Aorta (tissue), 5 donors: ENCODE measurements around the gene MAPKAPK3. TPM values are rescaled to one million over a fixed set of nuclear protein-coding genes. Genes with fewer than 3 reads are reported as not detected.

Source experiments
- ATAC-seq: fragments of 200-7000 bp; cut with Tn5 transposase; one replicate; pipeline ENCODE4 v1.9.1; 2022; ENCODE audit warnings: moderate library complexity; ENCODE audit not compliant: low FRiP score
- DNase-seq, 2 donors: peaks; one replicate each; pipeline ENCODE4 v3.0.0-alpha.2; 2020
- H3K27ac ChIP-seq, 2 donors: one replicate each; pipeline ENCODE4 v1.5.1; 2013; ENCODE audit warnings: low read length in 2 of 2, mild to moderate bottlenecking in 2 of 2, moderate library complexity in 2 of 2, control low read depth in 1 of 2, inconsistent platforms in 1 of 2, low read depth in 1 of 2
- H3K27me3 ChIP-seq, 2 donors: one replicate each; pipeline ENCODE4 v1.6.1; 2013; ENCODE audit warnings: control low read depth in 1 of 2, low read length in 1 of 2, mild to moderate bottlenecking in 1 of 2, moderate library complexity in 1 of 2; ENCODE audit not compliant: insufficient read depth in 2 of 2, control insufficient read depth in 1 of 2
- H3K36me3 ChIP-seq, 2 donors: one replicate each; pipeline ENCODE4 v1.6.1; 2013; ENCODE audit warnings: control low read depth in 1 of 2, low read length in 1 of 2, mild to moderate bottlenecking in 1 of 2; ENCODE audit not compliant: insufficient read depth in 2 of 2, control insufficient read depth in 1 of 2
- H3K4me1 ChIP-seq, 2 donors: one replicate each; pipeline ENCODE4 v1.6.1; 2013; ENCODE audit warnings: low read length in 2 of 2, control low read depth in 1 of 2, mild to moderate bottlenecking in 1 of 2, moderate library complexity in 1 of 2; ENCODE audit not compliant: insufficient read depth in 2 of 2, control insufficient read depth in 1 of 2
- H3K4me3 ChIP-seq, 2 donors: one replicate each; pipeline ENCODE4 v1.5.1; 2013; ENCODE audit warnings: low read length in 2 of 2, control low read depth in 1 of 2, mild to moderate bottlenecking in 1 of 2
- H3K9me3 ChIP-seq: one replicate; pipeline ENCODE4 v1.6.1; 2013; ENCODE audit warnings: mild to moderate bottlenecking, low read length; ENCODE audit not compliant: control insufficient read depth
- WGBS, 2 donors: extraction: QIAGEN DNeasy Blood & Tissue Kit; methylation state at CpG; one replicate each; pipeline ENCODE4 v1.1.7; 2013; 5-methylcytosine and 5-hydroxymethylcytosine counted together
- intact Hi-C, 2 donors: fragments of 100-400 bp; cut with DNase I; formaldehyde crosslinking; loops; one replicate each; pipeline versions ENCODE4 v1.14.2 to v1.15.0; 2022
- polyA plus RNA-seq, 2 donors: library from polyadenylated mRNA; stranded (reverse); fragments of 200-250 nt; gene quantifications; one replicate each; pipeline ENCODE4 v1.2.3, GENCODE V29; 2013
- total RNA-seq, 2 donors: library from RNA; stranded (reverse); fragmentation: NEBNext Ultra II Directional; extraction: Animal tissue kit (Norgen Biotek cat#: 25700); gene quantifications; one replicate each; pipeline ENCODE4 v1.2.1, GENCODE V29; 2021
- donor health status: healthy with polysubstance abuse.
- donor health status: Bipolar disorder and iron deficiency.
- donor health status: DM: no; HTN: no; CAD: no.
- donor health status: DM: no; HTN: no; CAD: no.
- donor health status: DM: yes; HTN: yes; CAD: no.

Gene MAPKAPK3
- total and polyA plus RNA-seq, 4 donors: 13.0 to 24.8 (median 21.0) TPM

GRCh38 chr3:50627407-50628051, 10.6 kb downstream of the MAPKAPK3 start:
- H3K4me1 ChIP-seq: no peaks in the 10 kb centered on the region
- H3K27ac ChIP-seq: no peak overlapping the region
- ATAC-seq (peak; percentile 61), DNase-seq (peak in 1 of 2 donors; percentile 71)
- no peaks in the 10 kb centered on the region for H3K27me3 ChIP-seq
- intact Hi-C loops: no loop called here
- H3K4me3 ChIP-seq: no peak overlapping the region
- 56 to 64% methylated on average over 6 of the region's 6 CpGs for WGBS, 2 donors
- peaks cover 0 to 2% of the 10 kb centered on the region in 2 donors for H3K36me3 ChIP-seq
- H3K9me3 ChIP-seq: no peaks in the 10 kb centered on the region

DNA sequence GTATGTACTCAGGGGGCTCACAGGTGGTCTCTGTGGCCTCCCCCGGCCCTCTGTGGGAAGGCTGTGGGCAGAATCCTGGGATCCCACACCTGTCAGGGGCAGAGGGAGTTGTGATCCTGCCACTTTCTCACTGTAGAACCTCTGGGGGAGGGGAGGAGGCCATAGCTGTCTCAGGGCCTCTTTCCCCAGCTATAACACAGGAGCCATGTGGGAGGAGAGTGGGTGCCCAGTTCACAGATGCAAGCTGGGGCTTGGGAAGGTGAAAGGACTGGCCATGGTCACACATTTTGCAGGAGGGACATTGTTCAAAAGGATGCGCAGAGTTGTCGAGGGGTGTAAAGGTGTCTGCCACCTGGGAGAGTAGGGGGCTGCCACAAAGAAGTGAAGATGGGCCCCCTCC, 11.7 kb downstream of the MAPKAPK3 start:
- no peaks in the 10 kb centered on the region for H3K9me3 ChIP-seq
- DNase-seq (no peak), ATAC-seq (no peak)
- no peaks in the 10 kb centered on the region for H3K27me3 ChIP-seq
- no peak overlapping the region for H3K4me3 ChIP-seq
- intact Hi-C loops: no loop called here
- H3K4me1 ChIP-seq: no peaks in the 10 kb centered on the region
- H3K27ac ChIP-seq: no peak overlapping the region
- whole genome bisulfite sequencing, 2 donors: 98 to 100% methylated on average over 3 of the region's 3 CpGs
- peaks cover 0 to 2% of the 10 kb centered on the region in 2 donors for H3K36me3 ChIP-seq

DNA sequence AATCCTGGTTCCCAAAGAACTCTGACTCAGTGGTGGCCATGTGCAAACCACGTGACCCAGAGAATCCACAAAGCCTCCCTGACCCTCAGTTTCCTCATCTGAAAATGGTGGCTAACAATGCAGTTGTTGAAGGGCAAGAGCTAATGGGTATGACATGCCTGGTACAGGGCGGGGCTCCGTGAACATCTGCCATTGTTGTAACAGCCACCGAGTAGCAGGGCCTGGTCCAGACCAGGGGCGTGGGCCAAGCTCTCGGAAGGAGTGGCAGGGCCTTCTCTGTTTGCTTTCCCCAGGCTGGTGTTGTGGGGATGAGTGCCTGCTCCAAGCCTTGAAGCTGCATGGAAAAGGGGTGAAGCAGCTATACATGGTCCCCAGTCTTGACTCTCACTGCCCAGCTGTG, 13.4 kb downstream of the MAPKAPK3 start:
- intact Hi-C loops: no loop called here
- ATAC-seq (no peak), DNase-seq (no peak)
- no peaks in the 10 kb centered on the region for H3K9me3 ChIP-seq
- 95 to 97% methylated on average over 6 of the region's 6 CpGs for whole genome bisulfite sequencing, 2 donors
- H3K27ac ChIP-seq: no peak overlapping the region
- H3K36me3 ChIP-seq: no peaks in the 10 kb centered on the region
- H3K4me1 ChIP-seq: no peaks in the 10 kb centered on the region
- no peak overlapping the region for H3K4me3 ChIP-seq
- no peaks in the 10 kb centered on the region for H3K27me3 ChIP-seq

- DNase-seq (no peak), ATAC-seq (no peak)
- no peaks in the 10 kb centered on the region for H3K4me1 ChIP-seq
- no peaks in the 10 kb centered on the region for H3K9me3 ChIP-seq
- no peak overlapping the region for H3K27ac ChIP-seq
- WGBS, 2 donors: 90 to 94% methylated on average over 7 of the region's 7 CpGs
- intact Hi-C loops: no loop called here
- H3K4me3 ChIP-seq: no peak overlapping the region
- H3K27me3 ChIP-seq: no peaks in the 10 kb centered on the region
- no peaks in the 10 kb centered on the region for H3K36me3 ChIP-seq
Observed at GRCh38 chr3:50630877-50631276, 13.9 kb downstream of the MAPKAPK3 start.

- intact Hi-C loops: no loop called here
- no peak for DNase-seq
- no peak for ATAC-seq
- Histone ChIP-seq H3K27ac (no peak overlapping the region), H3K9me3 (no peaks in the 10 kb centered on the region), H3K4me1 (no peaks in the 10 kb centered on the region), H3K4me3 (no peak overlapping the region), H3K27me3 (no peaks in the 10 kb centered on the region), H3K36me3 (no peaks in the 10 kb centered on the region)
- WGBS, 2 donors: 42 to 48% methylated on average over 5 of the region's 5 CpGs
Observed at GRCh38 chr3:50632450-50632849, 15.5 kb downstream of the MAPKAPK3 start.

GRCh38 chr3:50633230-50633790, 16.4 kb downstream of the MAPKAPK3 start:
- H3K4me1 ChIP-seq: no peaks in the 10 kb centered on the region
- no peak overlapping the region for H3K4me3 ChIP-seq
- no peak overlapping the region for H3K27ac ChIP-seq
- 91 to 95% methylated on average over 5 of the region's 5 CpGs for WGBS, 2 donors
- no peak for DNase-seq
- no peaks in the 10 kb centered on the region for H3K36me3 ChIP-seq
- intact Hi-C loops: no loop called here
- H3K9me3 ChIP-seq: no peaks in the 10 kb centered on the region
- no peaks in the 10 kb centered on the region for H3K27me3 ChIP-seq
- no peak for ATAC-seq

GRCh38 chr3:50635066-50635465, 18.1 kb downstream of the MAPKAPK3 start:
- Histone ChIP-seq H3K4me3 (no peak overlapping the region), H3K27me3 (no peaks in the 10 kb centered on the region), H3K36me3 (no peaks in the 10 kb centered on the region), H3K27ac (no peak overlapping the region), H3K4me1 (no peaks in the 10 kb centered on the region), H3K9me3 (no peaks in the 10 kb centered on the region)
- no peak for DNase-seq
- intact Hi-C loops: no loop called here
- no peak for ATAC-seq

- no peak for ATAC-seq
- no peaks in the 10 kb centered on the region for H3K27me3 ChIP-seq
- no peak overlapping the region for H3K4me3 ChIP-seq
- H3K27ac ChIP-seq: no peak overlapping the region
- no peaks in the 10 kb centered on the region for H3K36me3 ChIP-seq
- no peak for DNase-seq
- intact Hi-C loops: no loop called here
- H3K9me3 ChIP-seq: no peaks in the 10 kb centered on the region
- H3K4me1 ChIP-seq: no peaks in the 10 kb centered on the region
- 95 to 96% methylated on average over 4 of the region's 4 CpGs for WGBS, 2 donors
Observed at GRCh38 chr3:50637011-50637410, 20.1 kb downstream of the MAPKAPK3 start.

DNA sequence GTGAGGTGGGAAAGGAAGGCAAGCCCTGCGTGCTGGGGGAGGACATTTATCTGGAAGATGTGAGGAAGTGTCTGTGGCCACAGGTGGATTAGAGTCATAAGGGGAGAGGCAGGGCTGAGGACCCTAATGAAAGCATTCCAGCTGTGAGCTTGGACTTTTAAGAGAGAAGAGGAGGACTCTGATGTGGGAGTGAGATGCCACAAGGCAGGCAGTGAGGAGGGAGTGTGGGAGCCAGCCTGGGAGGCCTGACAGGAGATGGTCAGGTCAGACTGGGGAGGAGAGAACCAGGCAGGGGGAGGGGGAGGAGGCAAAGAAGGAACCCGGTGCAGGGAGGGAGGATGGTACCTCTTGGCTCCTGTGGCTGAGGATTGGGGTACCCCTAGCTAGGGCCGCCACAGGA, 21.0 kb downstream of the MAPKAPK3 start:
- Histone ChIP-seq H3K27me3 (no peaks in the 10 kb centered on the region), H3K9me3 (no peaks in the 10 kb centered on the region), H3K27ac (no peak overlapping the region), H3K36me3 (no peaks in the 10 kb centered on the region), H3K4me1 (no peaks in the 10 kb centered on the region), H3K4me3 (no peak overlapping the region)
- no peak for DNase-seq
- no peak for ATAC-seq
- 82 to 94% methylated on average over 3 of the region's 3 CpGs for WGBS, 2 donors
- intact Hi-C loops: no loop called here
